HepG2 (cell line): Measurements from ENCODE around the gene TEX261. TPM values are rescaled to one million over a fixed set of nuclear protein-coding genes. Genes with fewer than 3 reads are reported as not detected.

ENCODE experiments used
- ADNP ChIP-seq: sonication (generic); formaldehyde crosslinking; IDR thresholded peaks from 2 replicates; pipeline ENCODE4 v1.4.0; 2020; ENCODE audit warnings: missing genetic modification reagents
- IRF2 ChIP-seq: IDR thresholded peaks from 2 replicates; pipeline ENCODE4 v1.6.1; 2018; ENCODE audit warnings: missing genetic modification reagents, missing compliant biosample characterization
- PCBP2 ChIP-seq: fragments of 200-400 bp; formaldehyde crosslinking; optimal IDR thresholded peaks from 2 replicates; pipeline ENCODE3; 2018; ENCODE audit warnings: low read length, low read depth; ENCODE audit not compliant: poor library complexity, severe bottlenecking
- PHB2 ChIP-seq: fragments of 450-650 bp; IDR thresholded peaks from 2 replicates; pipeline ENCODE4 v1.6.1; 2018; ENCODE audit not compliant: partially characterized antibody
- RBFOX2 ChIP-seq: fragments of 200-400 bp; formaldehyde crosslinking; IDR thresholded peaks from 2 replicates; pipeline ENCODE4 v1.6.1; 2017; ENCODE audit warnings: low read depth, mild to moderate bottlenecking, low read length
- ZEB1 ChIP-seq: IDR thresholded peaks from 2 replicates; pipeline ENCODE4 v1.6.1; 2012; ENCODE audit warnings: mild to moderate bottlenecking, low read depth, inconsistent platforms; ENCODE audit not compliant: insufficient replicate concordance
- ZMYM4 ChIP-seq: sonication (generic); formaldehyde crosslinking; IDR thresholded peaks from 2 replicates; pipeline ENCODE4 v1.8.1; 2023; ENCODE audit warnings: mild to moderate bottlenecking, missing genetic modification reagents
- ZNF33A ChIP-seq: sonication (generic); formaldehyde crosslinking; IDR thresholded peaks from 2 replicates; pipeline ENCODE4 v1.5.1; 2020; ENCODE audit warnings: missing genetic modification reagents, mild to moderate bottlenecking, moderate library complexity, borderline replicate concordance
- ZNF766 ChIP-seq: sonication (generic); formaldehyde crosslinking; IDR thresholded peaks from 2 replicates; pipeline ENCODE4 v1.5.0; 2020; ENCODE audit warnings: missing genetic modification reagents, borderline replicate concordance
- ZNF800 ChIP-seq: sonication (generic); formaldehyde crosslinking; IDR thresholded peaks from 2 replicates; pipeline ENCODE4 v1.4.0; 2020; ENCODE audit warnings: missing genetic modification reagents
- ZUFSP ChIP-seq: sonication (generic); formaldehyde crosslinking; IDR thresholded peaks from 2 replicates; pipeline ENCODE4 v1.9.0; 2021; ENCODE audit warnings: missing genetic modification reagents, mild to moderate bottlenecking, borderline replicate concordance
- polyA plus RNA-seq, 8 experiments: library from polyadenylated mRNA; depleted of rRNA in 3 of 8; stranded (reverse) in 7 of 8; unstranded in 1 of 8; fragments of >200 nt; fragmentation: Illumina TruSeq in 4 of 8; extraction: Trizol in 4 of 8; gene quantifications; 2 replicates each; pipeline versions ENCODE4 v1.2.1 to v1.2.3, GENCODE V29; 2011 to 2016; ENCODE audit warnings: low read depth in 4 of 8, missing spikeins in 1 of 8, mixed read lengths in 1 of 8; ENCODE audit not compliant: insufficient read depth in 1 of 8
- total RNA-seq, 5 experiments: library from RNA; depleted of rRNA; stranded (reverse); fragments of >200 nt; fragmentation: Illumina TruSeq; extraction: Trizol; gene quantifications; 2 replicates each; pipeline ENCODE4 v1.2.3, GENCODE V29; 2016; ENCODE audit warnings: low read depth in 1 of 5
- TF ChIP-seq, protein P1 (sequence below): sonication (generic); formaldehyde crosslinking; conservative IDR thresholded peaks from 2 replicates; pipeline ENCODE4 v1.4.0; 2020; ENCODE audit warnings: mild to moderate bottlenecking, missing genetic modification reagents, moderate library complexity
- TF ChIP-seq, protein P2 (sequence below): sonication (generic); formaldehyde crosslinking; IDR thresholded peaks from 2 replicates; pipeline ENCODE4 v1.4.0; 2020; ENCODE audit warnings: missing genetic modification reagents
- TF ChIP-seq, protein P3 (sequence below): sonication (generic); formaldehyde crosslinking; IDR thresholded peaks from 2 replicates; pipeline ENCODE4 v1.5.0; 2020; ENCODE audit warnings: mild to moderate bottlenecking, missing genetic modification reagents

TEX261 gene
- total and polyA plus RNA-seq, 2 of the 13 experiments (the other 11 are each of a cell fraction or from before 2014, with no cell fraction given) = 43.8 to 78.7 TPM

DNA sequence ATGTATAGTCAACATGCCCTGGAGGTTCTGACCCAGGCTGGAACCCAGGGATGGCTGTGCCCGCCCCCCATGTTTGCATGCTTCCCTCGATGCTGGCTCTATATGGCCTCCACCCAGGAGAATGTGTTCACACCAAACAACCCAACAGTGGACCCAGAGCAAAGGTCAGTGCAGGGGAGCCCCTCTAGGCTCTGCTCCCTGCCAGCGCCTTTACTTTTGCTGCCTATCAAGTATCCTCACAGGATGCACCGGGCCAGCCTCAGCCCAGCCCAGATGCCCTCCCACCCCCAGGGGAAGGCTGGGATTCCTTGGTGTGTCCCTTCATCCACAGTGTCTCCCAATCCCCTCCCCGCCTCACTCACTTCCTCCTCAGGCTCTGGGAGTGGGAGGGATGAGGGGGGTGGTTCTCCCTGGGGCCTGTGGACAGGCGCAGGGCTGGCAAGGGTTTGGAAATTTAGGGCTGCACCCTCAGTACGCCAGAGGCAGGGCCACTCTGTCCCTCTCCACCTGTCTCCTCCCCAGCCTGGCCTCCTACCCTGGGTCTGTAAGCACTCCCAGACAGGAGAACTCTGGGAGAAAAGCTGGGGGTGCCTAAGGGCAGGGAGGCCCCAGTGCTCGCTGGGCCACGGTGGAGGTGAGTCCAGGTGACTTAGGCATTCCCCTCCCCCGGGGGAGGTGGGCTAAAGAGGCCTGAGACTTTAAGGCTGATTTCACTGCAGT, 56.6 kb downstream of the TEX261 start (continued):
- TF ChIP-seq, protein P1, sequence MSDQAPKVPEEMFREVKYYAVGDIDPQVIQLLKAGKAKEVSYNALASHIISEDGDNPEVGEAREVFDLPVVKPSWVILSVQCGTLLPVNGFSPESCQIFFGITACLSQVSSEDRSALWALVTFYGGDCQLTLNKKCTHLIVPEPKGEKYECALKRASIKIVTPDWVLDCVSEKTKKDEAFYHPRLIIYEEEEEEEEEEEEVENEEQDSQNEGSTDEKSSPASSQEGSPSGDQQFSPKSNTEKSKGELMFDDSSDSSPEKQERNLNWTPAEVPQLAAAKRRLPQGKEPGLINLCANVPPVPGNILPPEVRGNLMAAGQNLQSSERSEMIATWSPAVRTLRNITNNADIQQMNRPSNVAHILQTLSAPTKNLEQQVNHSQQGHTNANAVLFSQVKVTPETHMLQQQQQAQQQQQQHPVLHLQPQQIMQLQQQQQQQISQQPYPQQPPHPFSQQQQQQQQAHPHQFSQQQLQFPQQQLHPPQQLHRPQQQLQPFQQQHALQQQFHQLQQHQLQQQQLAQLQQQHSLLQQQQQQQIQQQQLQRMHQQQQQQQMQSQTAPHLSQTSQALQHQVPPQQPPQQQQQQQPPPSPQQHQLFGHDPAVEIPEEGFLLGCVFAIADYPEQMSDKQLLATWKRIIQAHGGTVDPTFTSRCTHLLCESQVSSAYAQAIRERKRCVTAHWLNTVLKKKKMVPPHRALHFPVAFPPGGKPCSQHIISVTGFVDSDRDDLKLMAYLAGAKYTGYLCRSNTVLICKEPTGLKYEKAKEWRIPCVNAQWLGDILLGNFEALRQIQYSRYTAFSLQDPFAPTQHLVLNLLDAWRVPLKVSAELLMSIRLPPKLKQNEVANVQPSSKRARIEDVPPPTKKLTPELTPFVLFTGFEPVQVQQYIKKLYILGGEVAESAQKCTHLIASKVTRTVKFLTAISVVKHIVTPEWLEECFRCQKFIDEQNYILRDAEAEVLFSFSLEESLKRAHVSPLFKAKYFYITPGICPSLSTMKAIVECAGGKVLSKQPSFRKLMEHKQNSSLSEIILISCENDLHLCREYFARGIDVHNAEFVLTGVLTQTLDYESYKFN (CRISPR knock-in tag) = peak; percentile 83
- TF ChIP-seq ZUFSP (CRISPR knock-in tag) = no peak
- no peak for TF ChIP-seq IRF2
- TF ChIP-seq ZMYM4 (CRISPR knock-in tag) = peak; percentile 60; the same call in 1 of the 2 replicates
- TF ChIP-seq, protein P2, sequence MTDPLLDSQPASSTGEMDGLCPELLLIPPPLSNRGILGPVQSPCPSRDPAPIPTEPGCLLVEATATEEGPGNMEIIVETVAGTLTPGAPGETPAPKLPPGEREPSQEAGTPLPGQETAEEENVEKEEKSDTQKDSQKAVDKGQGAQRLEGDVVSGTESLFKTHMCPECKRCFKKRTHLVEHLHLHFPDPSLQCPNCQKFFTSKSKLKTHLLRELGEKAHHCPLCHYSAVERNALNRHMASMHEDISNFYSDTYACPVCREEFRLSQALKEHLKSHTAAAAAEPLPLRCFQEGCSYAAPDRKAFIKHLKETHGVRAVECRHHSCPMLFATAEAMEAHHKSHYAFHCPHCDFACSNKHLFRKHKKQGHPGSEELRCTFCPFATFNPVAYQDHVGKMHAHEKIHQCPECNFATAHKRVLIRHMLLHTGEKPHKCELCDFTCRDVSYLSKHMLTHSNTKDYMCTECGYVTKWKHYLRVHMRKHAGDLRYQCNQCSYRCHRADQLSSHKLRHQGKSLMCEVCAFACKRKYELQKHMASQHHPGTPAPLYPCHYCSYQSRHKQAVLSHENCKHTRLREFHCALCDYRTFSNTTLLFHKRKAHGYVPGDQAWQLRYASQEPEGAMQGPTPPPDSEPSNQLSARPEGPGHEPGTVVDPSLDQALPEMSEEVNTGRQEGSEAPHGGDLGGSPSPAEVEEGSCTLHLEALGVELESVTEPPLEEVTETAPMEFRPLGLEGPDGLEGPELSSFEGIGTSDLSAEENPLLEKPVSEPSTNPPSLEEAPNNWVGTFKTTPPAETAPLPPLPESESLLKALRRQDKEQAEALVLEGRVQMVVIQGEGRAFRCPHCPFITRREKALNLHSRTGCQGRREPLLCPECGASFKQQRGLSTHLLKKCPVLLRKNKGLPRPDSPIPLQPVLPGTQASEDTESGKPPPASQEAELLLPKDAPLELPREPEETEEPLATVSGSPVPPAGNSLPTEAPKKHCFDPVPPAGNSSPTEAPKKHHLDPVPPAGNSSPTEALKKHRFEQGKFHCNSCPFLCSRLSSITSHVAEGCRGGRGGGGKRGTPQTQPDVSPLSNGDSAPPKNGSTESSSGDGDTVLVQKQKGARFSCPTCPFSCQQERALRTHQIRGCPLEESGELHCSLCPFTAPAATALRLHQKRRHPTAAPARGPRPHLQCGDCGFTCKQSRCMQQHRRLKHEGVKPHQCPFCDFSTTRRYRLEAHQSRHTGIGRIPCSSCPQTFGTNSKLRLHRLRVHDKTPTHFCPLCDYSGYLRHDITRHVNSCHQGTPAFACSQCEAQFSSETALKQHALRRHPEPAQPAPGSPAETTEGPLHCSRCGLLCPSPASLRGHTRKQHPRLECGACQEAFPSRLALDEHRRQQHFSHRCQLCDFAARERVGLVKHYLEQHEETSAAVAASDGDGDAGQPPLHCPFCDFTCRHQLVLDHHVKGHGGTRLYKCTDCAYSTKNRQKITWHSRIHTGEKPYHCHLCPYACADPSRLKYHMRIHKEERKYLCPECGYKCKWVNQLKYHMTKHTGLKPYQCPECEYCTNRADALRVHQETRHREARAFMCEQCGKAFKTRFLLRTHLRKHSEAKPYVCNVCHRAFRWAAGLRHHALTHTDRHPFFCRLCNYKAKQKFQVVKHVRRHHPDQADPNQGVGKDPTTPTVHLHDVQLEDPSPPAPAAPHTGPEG = no peak
- TF ChIP-seq ZNF33A (CRISPR knock-in tag) = no peak
- TF ChIP-seq ZNF766 (CRISPR knock-in tag) = no peak
- TF ChIP-seq ADNP (CRISPR knock-in tag) = no peak
- TF ChIP-seq RBFOX2 = no peak
- no peak for TF ChIP-seq PHB2
- TF ChIP-seq PCBP2 = no peak
- TF ChIP-seq ZNF800 (CRISPR knock-in tag) = no peak
- TF ChIP-seq, protein P3, sequence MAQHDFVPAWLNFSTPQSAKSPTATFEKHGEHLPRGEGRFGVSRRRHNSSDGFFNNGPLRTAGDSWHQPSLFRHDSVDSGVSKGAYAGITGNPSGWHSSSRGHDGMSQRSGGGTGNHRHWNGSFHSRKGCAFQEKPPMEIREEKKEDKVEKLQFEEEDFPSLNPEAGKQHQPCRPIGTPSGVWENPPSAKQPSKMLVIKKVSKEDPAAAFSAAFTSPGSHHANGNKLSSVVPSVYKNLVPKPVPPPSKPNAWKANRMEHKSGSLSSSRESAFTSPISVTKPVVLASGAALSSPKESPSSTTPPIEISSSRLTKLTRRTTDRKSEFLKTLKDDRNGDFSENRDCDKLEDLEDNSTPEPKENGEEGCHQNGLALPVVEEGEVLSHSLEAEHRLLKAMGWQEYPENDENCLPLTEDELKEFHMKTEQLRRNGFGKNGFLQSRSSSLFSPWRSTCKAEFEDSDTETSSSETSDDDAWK (CRISPR knock-in tag) = no peak
- TF ChIP-seq ZEB1 = no peak
